Kidney (tissue), 14 donors: ENCODE measurements around the gene NCS1. TPM values are rescaled to one million over a fixed set of nuclear protein-coding genes. Genes with fewer than 3 reads are reported as not detected.
A peak's percentile ranks its signal among the peaks of the same experiment; 100 is the strongest.

ENCODE experiments used
- DNase-seq, 5 donors: peaks; one replicate each; pipeline ENCODE4 v3.0.0-alpha.2; 2013 to 2020
- FAIRE-seq: peaks from 2 replicates; lab custom pipeline; 2012; peaks lifted over from hg19 to GRCh38; lab: Jason Lieb, UNC
- H3K27ac ChIP-seq, 2 donors: one replicate each; pipeline ENCODE4 v1.7.0; 2013; ENCODE audit warnings: low read depth in 2 of 2, low read length in 2 of 2, inconsistent platforms in 1 of 2
- H3K27me3 ChIP-seq: one replicate; pipeline ENCODE4 v1.7.1; 2013; ENCODE audit warnings: low read length, inconsistent platforms; ENCODE audit not compliant: control insufficient read depth, insufficient read depth
- H3K36me3 ChIP-seq, 3 donors: one replicate each; pipeline versions ENCODE4 v1.7.0 to v1.7.1; 2013; ENCODE audit warnings: low read length in 3 of 3, control low read depth in 1 of 3, inconsistent platforms in 1 of 3; ENCODE audit not compliant: insufficient read depth in 3 of 3, control insufficient read depth in 2 of 3
- H3K4me1 ChIP-seq, 3 donors: one replicate each; pipeline versions ENCODE4 v1.7.0 to v1.7.1; 2013; ENCODE audit warnings: low read length in 3 of 3, inconsistent platforms in 1 of 3, low read depth in 1 of 3; ENCODE audit not compliant: control insufficient read depth in 2 of 3, insufficient read depth in 2 of 3
- H3K4me3 ChIP-seq, 3 donors: one replicate each; pipeline versions ENCODE4 v1.7.0 to v1.8.1; 2013; ENCODE audit warnings: low read length in 3 of 3, control low read depth in 1 of 3, inconsistent platforms in 1 of 3
- H3K9ac ChIP-seq, 3 donors: one replicate each; pipeline versions ENCODE4 v1.7.0 to v1.7.1; 2013; ENCODE audit warnings: low read length in 3 of 3, control low read depth in 1 of 3, inconsistent platforms in 1 of 3
- H3K9me3 ChIP-seq, 3 donors: one replicate each; pipeline versions ENCODE4 v1.7.0 to v1.7.1; 2013; ENCODE audit warnings: low read length in 3 of 3, control low read depth in 1 of 3, inconsistent platforms in 1 of 3; ENCODE audit not compliant: control insufficient read depth in 2 of 3, insufficient read depth in 1 of 3
- intact Hi-C: fragments of 100-400 bp; cut with DNase I; formaldehyde crosslinking; loops from one replicate; pipeline ENCODE4 v1.11.1; 2022
- polyA plus RNA-seq: library from polyadenylated mRNA; stranded (reverse); fragments of 350-450 nt; fragmentation: Illumina TruSeq; extraction: RNeasy Lipid Tissue Mini Kit (QIAGEN cat#74804); gene quantifications from one replicate; pipeline ENCODE4 v1.2.3, GENCODE V29; 2014; ENCODE audit warnings: low read depth, low replicate concordance; ENCODE audit not compliant: insufficient read depth
- total RNA-seq: library from RNA; stranded (reverse); fragmentation: NEBNext Ultra II Directional; extraction: Animal tissue kit (Norgen Biotek cat#: 25700); gene quantifications from one replicate; pipeline ENCODE4 v1.2.1, GENCODE V29; 2021
- TF ChIP-seq, protein P1 (sequence below): IDR thresholded peaks from 3 replicates; pipeline ENCODE4 v1.5.1; 2012; ENCODE audit warnings: mild to moderate bottlenecking, moderate library complexity, borderline replicate concordance; ENCODE audit not compliant: insufficient read depth; ENCODE audit errors: extremely low read depth
- donor health status: control.
- donor health status: control.
- donor health status: control.
- donor health status: control.
- donor health status: control.
- donor health status: DM: yes; HTN: yes; CAD: no.
- donor health status: Normal renal cell carcinoma (clear cell type).

Gene NCS1
- total and polyA plus RNA-seq, 2 donors from 2014 or later: 27.7 to 37.4 TPM

DNA sequence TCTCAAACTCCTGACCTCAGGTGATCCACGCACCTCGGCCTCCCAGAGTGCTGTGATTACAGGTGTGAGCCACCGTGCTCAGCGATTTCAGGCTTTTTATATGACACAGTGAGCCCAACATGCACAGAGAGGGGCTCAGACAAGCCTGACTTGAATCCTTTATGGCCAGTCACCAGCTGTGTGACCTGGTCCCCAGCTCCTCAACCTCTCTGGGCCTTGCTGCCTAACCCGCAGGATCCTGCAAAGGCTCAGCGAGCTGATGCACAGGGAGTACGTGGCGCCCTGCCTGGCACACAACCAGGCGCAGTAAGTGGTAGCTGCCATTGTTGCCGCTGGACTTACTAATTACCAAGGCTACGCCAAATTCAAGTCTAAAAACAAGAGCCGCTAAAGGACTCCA lies 16.6 kb upstream of the NCS1 start:
- H3K4me1 ChIP-seq: no peaks in the 10 kb centered on the region
- H3K4me3 ChIP-seq: no peak overlapping the region
- H3K9me3 ChIP-seq: no peaks in the 10 kb centered on the region
- TF ChIP-seq, protein P1, sequence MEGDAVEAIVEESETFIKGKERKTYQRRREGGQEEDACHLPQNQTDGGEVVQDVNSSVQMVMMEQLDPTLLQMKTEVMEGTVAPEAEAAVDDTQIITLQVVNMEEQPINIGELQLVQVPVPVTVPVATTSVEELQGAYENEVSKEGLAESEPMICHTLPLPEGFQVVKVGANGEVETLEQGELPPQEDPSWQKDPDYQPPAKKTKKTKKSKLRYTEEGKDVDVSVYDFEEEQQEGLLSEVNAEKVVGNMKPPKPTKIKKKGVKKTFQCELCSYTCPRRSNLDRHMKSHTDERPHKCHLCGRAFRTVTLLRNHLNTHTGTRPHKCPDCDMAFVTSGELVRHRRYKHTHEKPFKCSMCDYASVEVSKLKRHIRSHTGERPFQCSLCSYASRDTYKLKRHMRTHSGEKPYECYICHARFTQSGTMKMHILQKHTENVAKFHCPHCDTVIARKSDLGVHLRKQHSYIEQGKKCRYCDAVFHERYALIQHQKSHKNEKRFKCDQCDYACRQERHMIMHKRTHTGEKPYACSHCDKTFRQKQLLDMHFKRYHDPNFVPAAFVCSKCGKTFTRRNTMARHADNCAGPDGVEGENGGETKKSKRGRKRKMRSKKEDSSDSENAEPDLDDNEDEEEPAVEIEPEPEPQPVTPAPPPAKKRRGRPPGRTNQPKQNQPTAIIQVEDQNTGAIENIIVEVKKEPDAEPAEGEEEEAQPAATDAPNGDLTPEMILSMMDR: no peak
- intact Hi-C loops: no loop called here
- H3K27me3 ChIP-seq: no peaks in the 10 kb centered on the region
- H3K9ac ChIP-seq: no peak overlapping the region
- H3K27ac ChIP-seq: no peak overlapping the region
- FAIRE-seq (no peak), DNase-seq (no peak)
- H3K36me3 ChIP-seq: no peaks in the 10 kb centered on the region

DNA sequence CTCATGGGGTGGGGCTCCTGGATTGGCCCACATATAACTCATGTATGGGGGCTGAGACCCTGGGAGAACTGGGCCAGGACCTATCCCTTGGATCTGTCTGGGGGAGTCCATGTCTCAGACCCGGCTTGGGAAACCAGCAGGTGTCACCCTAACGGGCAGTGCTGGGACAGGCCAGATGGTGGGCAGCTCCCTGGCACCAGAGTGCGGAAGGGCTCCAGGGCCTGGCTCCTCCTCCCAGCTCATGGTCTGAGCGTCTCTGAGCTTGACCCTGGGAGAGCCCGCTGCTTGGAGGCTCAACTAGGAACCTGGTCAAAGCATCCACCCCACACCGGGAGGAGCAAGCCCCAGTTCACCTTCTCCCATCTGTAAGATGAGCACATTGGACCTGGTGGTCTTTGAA lies 15.5 kb upstream of the NCS1 start:
- intact Hi-C loops: no loop called here
- FAIRE-seq (no peak), DNase-seq (peak in 1 of 5 donors; percentile 48)
- no peak overlapping the region for H3K9ac ChIP-seq
- no peaks in the 10 kb centered on the region for H3K27me3 ChIP-seq
- no peaks in the 10 kb centered on the region for H3K9me3 ChIP-seq
- TF ChIP-seq, protein P1: peak; percentile 38
- H3K4me1 ChIP-seq: no peaks in the 10 kb centered on the region
- no peak overlapping the region for H3K27ac ChIP-seq
- H3K4me3 ChIP-seq: no peak overlapping the region
- no peaks in the 10 kb centered on the region for H3K36me3 ChIP-seq

DNA sequence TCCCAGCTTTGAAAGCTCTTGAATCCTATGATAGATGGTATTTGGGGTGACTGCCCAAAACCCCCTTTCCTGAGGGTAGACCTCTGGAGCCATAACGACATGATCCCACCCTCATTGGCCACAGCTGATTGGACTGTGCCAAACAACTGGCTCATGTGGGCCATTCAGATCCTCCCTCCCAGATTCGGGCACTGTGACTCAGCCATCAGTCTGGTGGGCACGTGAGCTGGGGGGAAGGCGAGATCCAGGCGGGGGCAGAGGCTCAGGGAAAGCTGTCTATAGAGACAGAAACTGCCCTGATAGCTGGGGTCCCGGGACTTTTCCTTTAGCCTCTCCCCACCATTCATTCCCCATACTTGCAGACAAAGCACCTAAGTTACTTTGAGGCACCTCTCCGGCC lies 15.1 kb upstream of the NCS1 start:
- TF ChIP-seq, protein P1: no peak
- H3K4me1 ChIP-seq: no peaks in the 10 kb centered on the region
- H3K9ac ChIP-seq: no peak overlapping the region
- intact Hi-C loops: no loop called here
- DNase-seq: no peak
- H3K27me3 ChIP-seq: no peaks in the 10 kb centered on the region
- no peaks in the 10 kb centered on the region for H3K9me3 ChIP-seq
- no peak for FAIRE-seq
- H3K27ac ChIP-seq: no peak overlapping the region
- H3K36me3 ChIP-seq: no peaks in the 10 kb centered on the region
- H3K4me3 ChIP-seq: no peak overlapping the region

DNA sequence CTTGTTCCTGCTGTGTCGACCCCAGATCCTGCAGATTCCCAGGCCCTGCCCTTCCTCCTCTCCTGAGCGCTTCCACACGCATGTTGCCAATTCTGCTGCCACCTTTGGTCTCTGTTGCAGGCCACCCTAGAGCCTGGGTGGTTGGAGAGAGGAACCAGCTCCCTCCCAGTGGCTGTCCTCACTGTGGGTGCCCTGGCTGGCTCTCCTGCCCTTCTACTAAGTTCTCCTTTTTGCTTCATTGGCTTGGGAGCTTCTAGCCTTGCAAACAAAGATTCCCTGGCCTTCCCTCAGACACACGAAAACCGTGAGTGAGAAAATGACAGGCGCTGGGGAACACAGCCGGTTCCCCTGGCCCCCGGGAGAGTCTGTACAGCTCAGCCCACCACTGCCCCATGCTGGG lies 14.2 kb upstream of the NCS1 start:
- FAIRE-seq: no peak

More for the DNA sequence above, 14.2 kb upstream of the NCS1 start:
- no peak overlapping the region for H3K27ac ChIP-seq
- no peaks in the 10 kb centered on the region for H3K36me3 ChIP-seq
- H3K4me3 ChIP-seq: no peak overlapping the region
- intact Hi-C loops: no loop called here
- no peaks in the 10 kb centered on the region for H3K9me3 ChIP-seq
- DNase-seq: no peak
- TF ChIP-seq, protein P1: no peak
- H3K27me3 ChIP-seq: no peaks in the 10 kb centered on the region
- no peak overlapping the region for H3K9ac ChIP-seq
- no peaks in the 10 kb centered on the region for H3K4me1 ChIP-seq
